Measurements from ENCODE around the gene AMPD3.

The AMPD3 gene

GRCh38 chr11:10486161-10486840 is 31.2 kb downstream of the AMPD3 start:
- in situ Hi-C loops (cut with HindIII; ENCODE audit: low sequenced_read_pairs) = no loop called here

- in situ Hi-C loops (cut with HindIII; ENCODE audit: low sequenced_read_pairs) = no loop called here
Measured at GRCh38 chr11:10487002-10487647, 32.1 kb downstream of the AMPD3 start.

- in situ Hi-C loops (cut with HindIII; ENCODE audit: low sequenced_read_pairs) = no loop called here
Measured at GRCh38 chr11:10488121-10488933, 33.3 kb downstream of the AMPD3 start.

GRCh38 chr11:10488934-10489691 is 34.0 kb downstream of the AMPD3 start:
- in situ Hi-C loops (cut with HindIII; ENCODE audit: low sequenced_read_pairs) = no loop called here

- in situ Hi-C loops (cut with HindIII; ENCODE audit: low sequenced_read_pairs) = no loop called here
Measured at GRCh38 chr11:10490032-10490397, 35.0 kb downstream of the AMPD3 start.

GRCh38 chr11:10490398-10491241 is 35.6 kb downstream of the AMPD3 start:
- in situ Hi-C loops (cut with HindIII; ENCODE audit: low sequenced_read_pairs) = no loop called here

GRCh38 chr11:10492084-10492483 is 37.0 kb downstream of the AMPD3 start:
- in situ Hi-C loops (cut with HindIII; ENCODE audit: low sequenced_read_pairs) = no loop called here

- in situ Hi-C loops (cut with HindIII; ENCODE audit: low sequenced_read_pairs) = no loop called here
Measured at GRCh38 chr11:10493041-10493663, 38.1 kb downstream of the AMPD3 start.

- in situ Hi-C loops (cut with HindIII; ENCODE audit: low sequenced_read_pairs) = no loop called here
Measured at GRCh38 chr11:10494636-10495463, 39.8 kb downstream of the AMPD3 start.

- in situ Hi-C loops (cut with HindIII; ENCODE audit: low sequenced_read_pairs) = no loop called here
Measured at GRCh38 chr11:10495464-10495786, 40.4 kb downstream of the AMPD3 start.

GRCh38 chr11:10496296-10496936 is 41.4 kb downstream of the AMPD3 start:
- in situ Hi-C loops (cut with HindIII; ENCODE audit: low sequenced_read_pairs) = no loop called here

- in situ Hi-C loops (cut with HindIII; ENCODE audit: low sequenced_read_pairs) = no loop called here
Measured at GRCh38 chr11:10497371-10498021, 42.4 kb downstream of the AMPD3 start.

- in situ Hi-C loops (cut with HindIII; ENCODE audit: low sequenced_read_pairs) = no loop called here
Measured at GRCh38 chr11:10498022-10498400, 42.9 kb downstream of the AMPD3 start.

- in situ Hi-C loops (cut with HindIII; ENCODE audit: low sequenced_read_pairs) = no loop called here
Measured at GRCh38 chr11:10498426-10499250, 43.6 kb downstream of the AMPD3 start.

- in situ Hi-C loops (cut with HindIII; ENCODE audit: low sequenced_read_pairs) = no loop called here
Measured at GRCh38 chr11:10499452-10499851, 44.4 kb downstream of the AMPD3 start.

- in situ Hi-C loops (cut with HindIII; ENCODE audit: low sequenced_read_pairs) = loop anchor here (25.0 kb wide), 1 partner anchor 237 kb away; no protein-coding TSS in a partner anchor
Measured at GRCh38 chr11:10499874-10500601, 45.0 kb downstream of the AMPD3 start.
